ENCODE results near the gene OR2A1.
"Not testable (repeated sequence)": the region's sequence is repeated elsewhere in the genome, so short reads cannot be mapped to it uniquely, and the experiment has no call there.

DNA sequence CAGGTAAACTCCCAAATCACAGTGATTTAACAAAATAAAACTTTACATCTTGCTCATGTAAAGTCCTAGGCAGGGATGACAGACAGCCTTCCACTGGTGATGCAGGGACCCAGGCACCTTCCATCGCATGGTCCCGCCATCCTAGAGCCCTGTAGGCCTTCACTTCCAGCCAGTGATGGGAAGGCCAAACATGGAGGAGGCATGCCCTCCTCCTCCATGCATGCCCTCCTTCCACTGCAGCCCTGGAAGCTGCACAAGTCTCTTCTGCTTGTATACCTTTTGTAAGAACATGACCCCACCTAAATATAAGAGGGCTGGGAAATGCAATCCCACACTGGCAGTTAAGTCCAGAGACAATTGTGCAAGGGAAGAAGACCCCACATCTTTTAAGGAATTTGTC is 2.5 kb upstream of the OR2A1 start:
- TF ChIP-seq POLR2A (IDR thresholded peaks at IDR 0.05; ENCODE audit: low read depth, low read length); POLR2AphosphoS5 (IDR thresholded peaks at IDR 0.05; ENCODE audit: low read depth, low read length); TAF1 (IDR thresholded peaks at IDR 0.05; ENCODE audit: borderline replicate concordance, low read depth, low read length): not testable (repeated sequence)
